ENCODE data around the gene DOCK1. TPM values are rescaled to one million over a fixed set of nuclear protein-coding genes. Genes with fewer than 3 reads are reported as not detected.
A peak's percentile ranks its signal among the peaks of the same experiment; 100 is the strongest.

The DOCK1 gene
- total and polyA plus RNA-seq, 8 donors: 46.4 to 77.7 (median 71.3) TPM

- TF ChIP-seq, protein P1, sequence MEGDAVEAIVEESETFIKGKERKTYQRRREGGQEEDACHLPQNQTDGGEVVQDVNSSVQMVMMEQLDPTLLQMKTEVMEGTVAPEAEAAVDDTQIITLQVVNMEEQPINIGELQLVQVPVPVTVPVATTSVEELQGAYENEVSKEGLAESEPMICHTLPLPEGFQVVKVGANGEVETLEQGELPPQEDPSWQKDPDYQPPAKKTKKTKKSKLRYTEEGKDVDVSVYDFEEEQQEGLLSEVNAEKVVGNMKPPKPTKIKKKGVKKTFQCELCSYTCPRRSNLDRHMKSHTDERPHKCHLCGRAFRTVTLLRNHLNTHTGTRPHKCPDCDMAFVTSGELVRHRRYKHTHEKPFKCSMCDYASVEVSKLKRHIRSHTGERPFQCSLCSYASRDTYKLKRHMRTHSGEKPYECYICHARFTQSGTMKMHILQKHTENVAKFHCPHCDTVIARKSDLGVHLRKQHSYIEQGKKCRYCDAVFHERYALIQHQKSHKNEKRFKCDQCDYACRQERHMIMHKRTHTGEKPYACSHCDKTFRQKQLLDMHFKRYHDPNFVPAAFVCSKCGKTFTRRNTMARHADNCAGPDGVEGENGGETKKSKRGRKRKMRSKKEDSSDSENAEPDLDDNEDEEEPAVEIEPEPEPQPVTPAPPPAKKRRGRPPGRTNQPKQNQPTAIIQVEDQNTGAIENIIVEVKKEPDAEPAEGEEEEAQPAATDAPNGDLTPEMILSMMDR (IDR thresholded peaks at IDR 0.05): no peak
- no peaks in the 10 kb centered on the region for H3K27me3 ChIP-seq
- DNase-seq: no peak
- no peak overlapping the region for H3K4me3 ChIP-seq
- H3K4me1 ChIP-seq: no peaks in the 10 kb centered on the region
- ATAC-seq: no peak
- intact Hi-C loops (cut with DNase I): no loop called here
- no peaks in the 10 kb centered on the region for H3K36me3 ChIP-seq
- H3K9me3 ChIP-seq: no peaks in the 10 kb centered on the region
- H3K27ac ChIP-seq: no peak overlapping the region
These were observed 184.9 kb downstream of the DOCK1 start for GRCh38 chr10:127090138-127090537.

GRCh38 chr10:127091354-127091753 is 186.1 kb downstream of the DOCK1 start:
- Histone ChIP-seq H3K36me3 (no peaks in the 10 kb centered on the region), H3K4me3 (no peak overlapping the region), H3K27ac (no peak overlapping the region), H3K9me3 (no peaks in the 10 kb centered on the region), H3K4me1 (no peaks in the 10 kb centered on the region), H3K27me3 (no peaks in the 10 kb centered on the region)
- intact Hi-C loops (cut with DNase I): no loop called here
- DNase-seq (no peak), ATAC-seq (no peak)
- TF ChIP-seq, protein P1 (IDR thresholded peaks at IDR 0.05): no peak

DNA sequence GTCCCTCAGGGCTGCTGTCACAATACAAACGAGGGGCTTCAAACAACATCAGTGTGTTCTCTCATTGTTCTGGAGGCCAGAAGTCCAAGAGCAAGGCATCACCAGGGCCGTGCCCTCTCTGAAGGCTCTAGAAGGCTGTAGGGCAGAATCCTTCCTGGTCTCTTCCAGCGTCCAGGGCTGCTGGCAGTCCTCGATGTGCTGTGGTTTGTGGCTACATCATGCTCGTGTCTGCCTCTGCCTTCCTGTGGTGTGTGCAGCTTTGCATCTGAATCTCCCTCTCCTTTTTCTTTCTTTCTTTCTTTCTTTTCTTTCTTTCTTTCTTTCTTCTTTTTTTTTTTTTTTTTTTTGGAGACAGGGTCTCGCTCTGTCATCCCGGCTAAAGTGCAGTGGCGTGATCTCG is 187.7 kb downstream of the DOCK1 start:
- Histone ChIP-seq H3K36me3 (no peaks in the 10 kb centered on the region), H3K9me3 (no peaks in the 10 kb centered on the region), H3K27ac (no peak overlapping the region), H3K27me3 (no peaks in the 10 kb centered on the region), H3K4me3 (no peak overlapping the region), H3K4me1 (no peaks in the 10 kb centered on the region)
- peak; percentile 41 for ATAC-seq
- intact Hi-C loops (cut with DNase I): no loop called here
- DNase-seq: no peak
- TF ChIP-seq, protein P1 (IDR thresholded peaks at IDR 0.05): no peak

DNA sequence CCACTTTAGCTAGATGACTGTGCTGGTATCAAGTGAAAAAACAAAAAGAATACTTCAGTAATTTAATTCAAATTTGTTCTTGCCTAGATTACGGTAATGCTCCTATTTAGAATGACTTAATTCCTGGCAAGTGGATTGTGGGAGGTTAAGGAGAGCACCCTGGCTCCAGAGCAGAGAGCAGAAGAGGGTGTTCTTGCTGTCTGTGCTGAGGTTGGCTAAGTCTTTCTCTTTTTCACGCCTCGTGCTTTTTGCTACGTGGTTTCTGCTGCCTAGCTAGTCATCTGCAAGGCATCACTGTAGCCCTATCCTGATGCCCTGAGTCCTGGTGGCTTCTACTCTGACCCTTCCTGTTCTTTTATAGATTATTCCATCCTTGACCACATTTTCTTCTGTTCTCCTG is 189.8 kb downstream of the DOCK1 start:
- TF ChIP-seq, protein P1 (IDR thresholded peaks at IDR 0.05): no peak
- H3K27me3 ChIP-seq: no peaks in the 10 kb centered on the region
- no peaks in the 10 kb centered on the region for H3K4me1 ChIP-seq
- no peak overlapping the region for H3K4me3 ChIP-seq
- H3K36me3 ChIP-seq: peaks cover 0 to 6% of the 10 kb centered on the region in 2 donors
- no peak overlapping the region for H3K27ac ChIP-seq
- ATAC-seq (no peak), DNase-seq (no peak)
- no peaks in the 10 kb centered on the region for H3K9me3 ChIP-seq
- intact Hi-C loops (cut with DNase I): no loop called here

GRCh38 chr10:127100983-127101615 is 195.9 kb downstream of the DOCK1 start:
- no peak for DNase-seq
- no peak overlapping the region for H3K27ac ChIP-seq
- no peak overlapping the region for H3K4me3 ChIP-seq
- no peak for ATAC-seq
- H3K36me3 ChIP-seq: peaks cover 0 to 6% of the 10 kb centered on the region in 2 donors
- intact Hi-C loops (cut with DNase I): no loop called here
- H3K9me3 ChIP-seq: no peaks in the 10 kb centered on the region
- H3K27me3 ChIP-seq: no peaks in the 10 kb centered on the region
- H3K4me1 ChIP-seq: no peaks in the 10 kb centered on the region
- TF ChIP-seq, protein P1 (IDR thresholded peaks at IDR 0.05): no peak
